LNCaP clone FGC (cell line): ENCODE results near the gene MAML3.

Source experiments
- DNase-seq: peaks from one replicate; pipeline ENCODE4 v3.0.0-alpha.2; 2011; ENCODE audit warnings: low read depth
- H3K4me3 ChIP-seq: 2 replicates; pipeline ENCODE4 v1.5.1; 2011; ENCODE audit warnings: mild to moderate bottlenecking, low read depth, low read length, control low read depth
- CTCF ChIP-seq: IDR thresholded peaks from 2 replicates; pipeline ENCODE4 v1.5.1; 2012; ENCODE audit warnings: mild to moderate bottlenecking; ENCODE audit not compliant: control insufficient read depth, insufficient read depth; ENCODE audit errors: extremely low read depth

MAML3 gene

DNA sequence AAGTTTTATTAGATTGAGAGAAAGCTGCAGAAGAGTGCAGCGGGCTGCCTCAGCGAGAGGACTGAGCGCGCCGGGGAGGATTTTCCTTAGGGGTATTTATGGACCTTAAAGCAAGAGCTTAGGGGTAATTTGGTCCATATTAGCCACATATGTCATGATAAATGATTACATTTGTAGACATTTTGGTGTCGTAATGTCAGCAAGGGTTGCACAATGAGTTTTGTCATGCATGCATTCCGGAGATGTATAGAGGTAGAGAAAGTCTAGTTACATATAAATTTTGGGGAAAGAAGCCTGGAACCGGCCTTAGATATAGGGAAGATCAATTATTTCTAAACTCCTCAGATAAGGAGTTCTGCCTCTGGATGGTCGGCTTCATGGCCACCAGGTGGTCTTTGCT, 478.3 kb downstream of the MAML3 start:
- DNase-seq, result no peak
- TF ChIP-seq CTCF, result no peak
- H3K4me3 ChIP-seq, result no peak overlapping the region

GRCh38 chr4:139674875-139675550, 479.0 kb downstream of the MAML3 start:
- H3K4me3 ChIP-seq, result no peak overlapping the region
- DNase-seq, result no peak
- no peak for TF ChIP-seq CTCF

DNA sequence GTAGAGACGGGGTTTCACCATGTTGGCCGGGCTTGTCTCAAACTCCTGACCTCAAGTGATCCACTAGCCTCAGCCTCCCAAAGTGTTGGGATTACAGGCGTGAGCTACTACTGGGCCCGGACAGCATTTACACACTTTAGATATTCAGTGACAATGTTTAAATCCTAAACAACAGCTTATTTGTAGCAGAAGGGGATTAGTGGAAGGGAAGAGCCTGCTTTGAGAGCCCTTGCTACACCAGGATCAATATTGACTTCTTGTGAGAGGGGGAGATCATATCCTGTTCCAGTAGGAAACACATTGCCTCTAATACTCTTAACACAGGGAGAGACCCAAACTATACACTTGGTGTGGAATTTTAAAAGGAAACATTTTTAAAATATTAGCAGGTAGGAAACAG, 481.3 kb downstream of the MAML3 start:
- DNase-seq, result no peak
- no peak for TF ChIP-seq CTCF
- no peak overlapping the region for H3K4me3 ChIP-seq

DNA sequence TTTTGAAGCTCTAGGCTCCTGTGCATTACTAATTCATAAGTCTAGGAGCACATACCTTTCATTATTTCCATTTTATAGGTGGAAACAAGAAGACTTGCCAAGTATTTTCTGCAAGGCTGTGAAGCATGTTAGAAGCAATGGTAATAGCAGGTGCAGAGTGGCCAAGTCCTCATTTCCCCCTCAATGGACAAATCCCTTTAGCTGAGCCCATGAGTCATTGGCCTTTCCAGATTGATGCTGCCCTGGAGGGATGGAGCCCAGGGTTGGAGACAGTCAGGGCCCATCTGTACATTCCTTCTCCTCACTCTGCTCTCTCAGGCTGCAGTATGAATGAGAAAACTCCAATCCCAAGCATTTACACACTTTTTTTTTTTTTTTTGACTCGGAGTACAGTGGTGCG, 481.8 kb downstream of the MAML3 start:
- no peak for TF ChIP-seq CTCF
- H3K4me3 ChIP-seq, result no peak overlapping the region
- DNase-seq, result no peak

DNA sequence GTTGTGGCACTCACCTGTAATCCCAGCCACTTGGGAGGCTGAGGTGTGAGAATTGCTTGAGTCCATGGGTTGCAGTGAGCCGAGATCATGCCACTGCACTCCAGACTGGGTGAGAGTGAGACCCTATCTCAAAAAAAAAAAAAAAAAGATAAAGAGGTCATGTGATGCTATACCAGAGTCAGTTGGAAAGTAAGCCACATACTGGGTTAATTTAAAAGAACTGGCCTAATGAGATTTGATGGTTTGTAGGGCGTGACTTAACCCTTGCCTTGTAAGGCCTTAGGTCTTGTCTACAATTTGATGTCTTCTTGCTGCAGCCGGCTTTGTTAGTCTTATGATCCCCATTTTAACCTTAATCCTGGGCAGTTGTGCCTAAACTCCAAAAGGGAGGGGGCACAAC, 483.2 kb downstream of the MAML3 start:
- no peak for TF ChIP-seq CTCF
- no peak overlapping the region for H3K4me3 ChIP-seq
- no peak for DNase-seq

DNA sequence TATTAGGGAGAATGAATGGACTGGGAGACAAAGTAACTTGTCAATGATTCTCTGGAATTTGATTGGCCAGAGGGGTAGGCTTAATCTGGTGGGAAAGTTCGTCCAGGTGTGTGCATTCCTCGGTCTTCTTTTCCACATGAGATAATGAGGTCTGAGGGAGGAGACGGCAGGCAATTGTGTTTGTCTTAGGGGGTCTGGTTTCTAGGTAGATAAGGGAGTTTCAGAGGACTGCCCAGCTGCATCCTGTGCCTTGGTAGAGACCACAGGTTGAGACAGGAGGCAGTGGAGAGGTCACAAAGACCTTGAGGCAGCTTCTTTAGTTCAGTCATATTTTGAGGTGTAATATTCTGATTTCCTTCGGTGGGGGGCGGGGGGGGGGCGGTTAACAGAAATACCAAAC, 484.1 kb downstream of the MAML3 start:
- no peak overlapping the region for H3K4me3 ChIP-seq
- no peak for DNase-seq
- TF ChIP-seq CTCF, result no peak

DNA sequence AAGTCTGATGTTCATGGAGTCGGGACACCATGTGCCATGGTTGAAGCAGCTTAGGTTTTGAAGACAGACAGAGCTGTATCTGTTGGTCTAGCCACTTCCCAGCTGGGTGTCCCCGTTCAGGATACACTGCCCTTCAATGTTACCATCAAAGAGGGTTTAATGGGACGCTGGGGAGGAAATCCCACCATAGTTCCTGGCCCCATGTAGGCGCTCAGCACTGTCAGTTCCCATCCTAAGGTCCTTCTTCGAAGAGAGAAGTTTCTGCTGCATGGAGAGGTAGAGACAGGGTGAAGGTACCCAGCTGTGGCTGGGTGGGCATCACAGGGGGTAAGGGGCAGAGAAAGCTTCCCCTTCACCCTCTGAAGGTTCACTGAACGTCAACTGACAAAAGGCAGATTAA, 484.6 kb downstream of the MAML3 start:
- TF ChIP-seq CTCF, result no peak
- no peak for DNase-seq
- no peak overlapping the region for H3K4me3 ChIP-seq
